HCT116 (cell line): ENCODE data around the gene SLC25A18. TPM values are rescaled to one million over a fixed set of nuclear protein-coding genes. Genes with fewer than 3 reads are reported as not detected.

Source experiments
- ATAC-seq: fragments of 200-7000 bp; cut with Tn5 transposase; 2 replicates; pipeline ENCODE4 v1.9.1; 2020; ENCODE audit warnings: mild to moderate bottlenecking, moderate library complexity
- BruUV-seq: library from RNA; stranded (reverse); fragments of 400-500 nt; replicated peaks from 2 replicates; lab custom pipeline; 2021; lab: Mats Ljungman, UMichigan
- CTCF ChIA-PET: fragments of 300-600 bp; sonication (Branson Sonifier 250); formaldehyde crosslinking; loops from one replicate; lab custom pipeline; 2021; ENCODE audit warnings: antibody characterized with exemption; lab: Charles Lee
- POLR2A ChIA-PET: fragments of 300-600, 350-600 bp; sonication (Branson Sonifier 250); formaldehyde crosslinking; loops from one replicate; lab custom pipeline; 2021; ENCODE audit warnings: antibody characterized with exemption; lab: Charles Lee
- RAD21 ChIA-PET, 2 experiments: fragments of 300-600 bp; sonication (Branson Sonifier 250); formaldehyde crosslinking; loops; one replicate each; lab custom pipeline; 2023; ENCODE audit warnings: low total read pairs in 2 of 2; ENCODE audit not compliant: uncharacterized antibody in 2 of 2, unreplicated experiment in 2 of 2, low non-redundant PET in 1 of 2; lab: Charles Lee
- DNase-seq: peaks from one replicate; pipeline ENCODE4 v3.0.0-alpha.2; 2010; ENCODE audit warnings: low read depth, low spot score
- H2AFZ ChIP-seq: fragments of 200-600 bp; shearing (Covaris generic), sonication (generic); 2 replicates; pipeline ENCODE4 v1.6.1; 2017; ENCODE audit warnings: low read depth, mixed run types, mixed read lengths, antibody characterized with exemption, low read length; ENCODE audit not compliant: poor library complexity, severe bottlenecking
- H3K27ac ChIP-seq: 2 replicates; pipeline ENCODE4 v1.5.1; 2012; ENCODE audit warnings: low read depth, low read length
- H3K27me3 ChIP-seq: fragments of 200-600 bp; sonication (generic); 2 replicates; pipeline ENCODE4 v1.6.1; 2016; ENCODE audit warnings: mixed run types, low read length, mixed read lengths; ENCODE audit not compliant: insufficient read depth
- H3K36me3 ChIP-seq, 2 experiments: fragments of 200-500 bp in 1 of 2; fragments of 200-600 bp in 1 of 2; sonication (Bioruptor generic) in 1 of 2; sonication (generic) in 1 of 2; 2 replicates each; pipeline versions ENCODE4 v1.5.1 to v1.6.1; 2014 to 2016; ENCODE audit warnings: low read length in 2 of 2, inconsistent platforms in 1 of 2, mixed read lengths in 1 of 2, mixed run types in 1 of 2; ENCODE audit not compliant: insufficient read depth in 2 of 2, control insufficient read depth in 1 of 2
- H3K4me1 ChIP-seq, 2 experiments: fragments of 200-600 bp in 1 of 2; sonication (generic) in 1 of 2; 2 replicates each; pipeline versions ENCODE4 v1.5.1 to v1.6.1; 2012 to 2017; ENCODE audit warnings: low read length in 2 of 2, inconsistent platforms in 1 of 2, mild to moderate bottlenecking in 1 of 2, mixed read lengths in 1 of 2, mixed run types in 1 of 2, moderate library complexity in 1 of 2; ENCODE audit not compliant: insufficient read depth in 2 of 2, control insufficient read depth in 1 of 2
- H3K4me2 ChIP-seq: fragments of 200-600 bp; sonication (generic); 2 replicates; pipeline ENCODE4 v1.6.1; 2017; ENCODE audit warnings: mixed run types, low read length, mixed read lengths
- H3K4me3 ChIP-seq, 2 experiments: fragments of 200-600 bp in 1 of 2; sonication (generic) in 1 of 2; replicated peaks in 1 of 2; 2 replicates each; pipeline ENCODE4 v1.5.1; 2011 to 2016; ENCODE audit warnings: low read length in 2 of 2, control low read depth in 1 of 2, low read depth in 1 of 2, mild to moderate bottlenecking in 1 of 2, mixed read lengths in 1 of 2, mixed run types in 1 of 2
- H3K79me2 ChIP-seq: fragments of 200-600 bp; sonication (generic); 2 replicates; pipeline ENCODE4 v1.6.1; 2017; ENCODE audit warnings: mild to moderate bottlenecking, mixed run types, low read length, moderate library complexity, mixed read lengths; ENCODE audit not compliant: insufficient read depth
- H3K9ac ChIP-seq: fragments of 200-600 bp; sonication (generic); 2 replicates; pipeline ENCODE4 v1.6.1; 2016; ENCODE audit warnings: low read length, mixed read lengths
- H3K9me2 ChIP-seq: fragments of 200-600 bp; sonication (generic), shearing (Covaris generic); 2 replicates; pipeline ENCODE4 v1.6.1; 2017; ENCODE audit warnings: mixed run types, mild to moderate bottlenecking, moderate library complexity; ENCODE audit not compliant: insufficient read depth
- H3K9me3 ChIP-seq, 2 experiments: fragments of 200-500 bp in 1 of 2; fragments of 200-600 bp in 1 of 2; sonication (Bioruptor generic) in 1 of 2; sonication (generic) in 1 of 2; 2 replicates each; pipeline ENCODE4 v1.6.1; 2014 to 2017; ENCODE audit warnings: low read length in 2 of 2, mixed read lengths in 2 of 2, inconsistent platforms in 1 of 2, low read depth in 1 of 2, mild to moderate bottlenecking in 1 of 2, mixed run types in 1 of 2, moderate library complexity in 1 of 2; ENCODE audit not compliant: control insufficient read depth in 1 of 2, insufficient read depth in 1 of 2
- H4K20me1 ChIP-seq: fragments of 200-600 bp; sonication (generic), shearing (Covaris generic); 2 replicates; pipeline ENCODE4 v1.6.1; 2017; ENCODE audit warnings: mixed run types, mild to moderate bottlenecking, moderate library complexity; ENCODE audit not compliant: insufficient read depth
- CBX3 ChIP-seq: IDR thresholded peaks from 2 replicates; pipeline ENCODE4 v1.6.1; 2012; ENCODE audit warnings: low read depth
- ELF1 ChIP-seq: IDR thresholded peaks from 2 replicates; pipeline ENCODE4 v1.6.1; 2012; ENCODE audit warnings: low read depth, borderline replicate concordance
- JUND ChIP-seq: IDR thresholded peaks from 2 replicates; pipeline ENCODE4 v1.6.1; 2012
- RAD21 ChIP-seq: IDR thresholded peaks from 2 replicates; pipeline ENCODE4 v1.6.1; 2012; ENCODE audit warnings: low read depth, mild to moderate bottlenecking
- REST ChIP-seq: IDR thresholded peaks from 2 replicates; pipeline ENCODE4 v1.6.1; 2012; ENCODE audit warnings: low read depth
- SP1 ChIP-seq: IDR thresholded peaks from 2 replicates; pipeline ENCODE4 v1.6.1; 2012; ENCODE audit warnings: low read depth
- YY1 ChIP-seq: IDR thresholded peaks from 2 replicates; pipeline ENCODE4 v1.6.1; 2011; ENCODE audit warnings: low read length, low read depth, moderate library complexity, mild to moderate bottlenecking; ENCODE audit not compliant: insufficient replicate concordance; ENCODE audit errors: extremely low read depth
- ZNF274 ChIP-seq: fragments of 200-500 bp; sonication (Bioruptor generic); IDR thresholded peaks from 2 replicates; pipeline ENCODE4 v1.6.1; 2014; ENCODE audit warnings: mild to moderate bottlenecking, low read depth, low read length, inconsistent platforms
- intact Hi-C: fragments of 100-400 bp; cut with micrococcal nuclease; formaldehyde crosslinking; loops from 2 replicates; pipeline ENCODE4 v1.10.0; 2022
- total RNA-seq: library from RNA; stranded (reverse); gene quantifications from one replicate; pipeline ENCODE4 v1.2.1, GENCODE V29; 2021; ENCODE audit not compliant: unreplicated experiment

SLC25A18 gene
- total RNA-seq, 1 experiment from 2014 or later, result not detected

GRCh38 chr22:17569971-17570511 lies 6.7 kb downstream of the SLC25A18 start:
- no peaks in the 10 kb centered on the region for H3K4me1 ChIP-seq
- intact Hi-C loops, result no loop called here

More at GRCh38 chr22:17569971-17570511, 6.7 kb downstream of the SLC25A18 start:
- CTCF ChIA-PET, result no interaction called here
- no peak overlapping the region for H3K4me2 ChIP-seq
- no peaks in the 10 kb centered on the region for H3K9me3 ChIP-seq
- H3K36me3 ChIP-seq, result no peaks in the 10 kb centered on the region
- no peak overlapping the region for H2AFZ ChIP-seq
- RAD21 ChIA-PET, result no interaction called here
- no peaks in the 10 kb centered on the region for H3K79me2 ChIP-seq
- BruUV-seq, result no TSS peak
- no peaks in the 10 kb centered on the region for H4K20me1 ChIP-seq
- H3K9ac ChIP-seq, result no peak overlapping the region
- POLR2A ChIA-PET, result no interaction called here
- H3K27ac ChIP-seq, result no peak overlapping the region
- DNase-seq (no peak), ATAC-seq (no peak)
- H3K4me3 ChIP-seq, result no peak overlapping the region
- H3K9me2 ChIP-seq, result no peaks in the 10 kb centered on the region
- TF ChIP-seq RAD21 (no peak), YY1 (no peak), CBX3 (no peak), SP1 (no peak), JUND (no peak), REST (no peak), ZNF274 (no peak), ELF1 (no peak)
- no peaks in the 10 kb centered on the region for H3K27me3 ChIP-seq
